LNCAP (cell line): Measurements from ENCODE around the gene DYNLT1.

Experiments
- CTCF ChIP-seq: fragments of 450-650 bp; IDR thresholded peaks from 2 replicates; pipeline ENCODE4 v1.5.1; 2017; ENCODE audit warnings: mild to moderate bottlenecking

The DYNLT1 gene

DNA sequence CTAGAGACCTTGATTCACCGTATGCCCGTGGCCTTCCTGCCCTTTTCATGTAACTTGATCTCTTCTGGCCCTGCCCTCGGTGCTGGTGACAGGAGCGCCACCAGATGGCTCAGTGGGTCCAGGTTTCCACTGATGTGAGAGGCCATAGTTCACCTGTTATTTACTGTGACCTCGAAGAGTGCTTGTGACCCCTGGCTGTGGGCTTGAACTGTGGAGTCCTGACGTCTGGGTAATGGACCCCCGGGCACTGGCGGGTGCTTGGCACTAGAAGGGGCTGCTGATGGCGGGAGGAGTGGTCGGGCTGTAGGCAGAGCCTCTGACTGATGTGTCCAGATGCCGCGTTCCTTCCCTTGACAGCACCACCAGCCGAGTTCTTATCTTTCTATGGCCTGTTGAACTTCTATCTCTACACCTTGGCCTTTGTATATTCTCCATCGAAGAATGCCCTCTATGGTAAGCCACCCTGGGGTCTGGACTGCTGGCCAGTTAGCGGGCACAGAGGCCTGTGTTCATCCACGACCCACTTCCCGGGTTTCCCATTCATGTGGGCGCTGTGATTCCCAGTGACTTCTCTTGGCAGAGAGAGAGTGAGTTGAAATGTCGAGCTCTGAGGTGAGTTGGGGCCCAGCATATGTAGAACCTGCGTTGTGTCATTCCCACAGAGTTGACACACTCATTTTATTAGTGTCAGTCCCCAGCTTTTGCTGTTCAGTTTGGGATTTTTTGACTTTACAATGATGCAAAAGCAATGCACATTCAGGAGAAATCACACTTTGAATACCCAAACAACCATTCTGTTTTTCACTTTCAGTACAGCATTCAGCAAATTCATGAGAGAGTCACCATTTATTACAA, 14.9 kb downstream of the DYNLT1 start:
- TF ChIP-seq CTCF: no peak

DNA sequence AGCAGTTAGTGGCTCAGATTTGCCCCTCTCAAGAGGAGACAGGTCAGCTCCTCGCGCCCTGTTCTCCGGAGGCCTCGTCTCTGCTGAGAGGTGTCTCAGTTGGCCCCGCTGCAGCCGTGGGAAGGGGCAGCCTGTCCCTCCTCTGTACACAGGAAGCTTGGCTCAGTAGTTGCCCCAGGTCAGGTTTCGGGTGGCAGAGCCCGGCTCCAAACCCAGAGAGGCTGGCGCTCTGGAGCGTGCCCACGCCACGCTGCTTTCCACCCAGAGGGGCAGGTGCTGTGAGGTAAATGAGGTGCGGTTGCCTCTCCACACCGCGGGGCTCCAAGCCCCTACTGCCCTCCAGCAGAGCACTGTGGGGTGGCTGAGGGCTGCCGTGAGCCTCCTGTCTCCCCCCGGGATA, 16.0 kb downstream of the DYNLT1 start:
- TF ChIP-seq CTCF: no peak

- TF ChIP-seq CTCF: no peak
These were observed 16.7 kb downstream of the DYNLT1 start for GRCh38 chr6:158627940-158628211.

DNA sequence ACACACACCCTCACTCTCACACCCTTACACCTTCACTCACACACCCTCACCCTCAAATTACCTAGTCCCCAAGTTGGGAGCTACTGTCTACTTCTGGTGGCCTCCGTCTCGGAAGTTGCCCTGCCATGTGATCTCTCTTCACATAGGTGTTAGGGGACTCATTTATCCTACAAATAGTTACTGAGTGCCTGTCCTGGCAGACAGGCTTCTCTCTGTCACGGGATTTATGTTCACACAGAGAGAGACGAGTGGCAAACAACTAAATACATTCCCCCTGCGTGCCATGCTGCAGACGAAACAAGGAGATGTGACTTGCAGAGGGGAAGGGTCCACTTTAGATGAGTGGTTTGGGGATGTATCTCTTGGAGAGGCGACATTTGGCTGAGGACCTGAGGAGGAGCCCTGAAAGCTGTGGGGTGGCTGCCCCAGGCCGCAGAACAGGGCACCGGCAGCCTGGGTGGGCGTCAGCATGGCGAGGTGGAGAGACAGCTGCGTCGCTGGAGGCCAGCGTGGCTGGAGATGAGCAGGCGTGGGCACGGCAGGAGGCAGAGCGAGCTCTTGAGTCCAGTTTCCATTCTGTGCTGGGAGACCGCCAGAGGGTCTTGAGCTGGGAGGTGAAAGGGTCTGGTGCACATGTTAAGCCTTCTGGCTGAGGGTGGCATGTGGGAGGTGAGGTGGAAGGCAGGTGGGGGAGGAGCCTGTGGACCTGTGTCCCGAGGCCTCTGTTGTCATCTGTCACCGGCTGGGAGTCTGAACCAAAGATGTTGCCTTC, 17.2 kb downstream of the DYNLT1 start:
- no peak for TF ChIP-seq CTCF

DNA sequence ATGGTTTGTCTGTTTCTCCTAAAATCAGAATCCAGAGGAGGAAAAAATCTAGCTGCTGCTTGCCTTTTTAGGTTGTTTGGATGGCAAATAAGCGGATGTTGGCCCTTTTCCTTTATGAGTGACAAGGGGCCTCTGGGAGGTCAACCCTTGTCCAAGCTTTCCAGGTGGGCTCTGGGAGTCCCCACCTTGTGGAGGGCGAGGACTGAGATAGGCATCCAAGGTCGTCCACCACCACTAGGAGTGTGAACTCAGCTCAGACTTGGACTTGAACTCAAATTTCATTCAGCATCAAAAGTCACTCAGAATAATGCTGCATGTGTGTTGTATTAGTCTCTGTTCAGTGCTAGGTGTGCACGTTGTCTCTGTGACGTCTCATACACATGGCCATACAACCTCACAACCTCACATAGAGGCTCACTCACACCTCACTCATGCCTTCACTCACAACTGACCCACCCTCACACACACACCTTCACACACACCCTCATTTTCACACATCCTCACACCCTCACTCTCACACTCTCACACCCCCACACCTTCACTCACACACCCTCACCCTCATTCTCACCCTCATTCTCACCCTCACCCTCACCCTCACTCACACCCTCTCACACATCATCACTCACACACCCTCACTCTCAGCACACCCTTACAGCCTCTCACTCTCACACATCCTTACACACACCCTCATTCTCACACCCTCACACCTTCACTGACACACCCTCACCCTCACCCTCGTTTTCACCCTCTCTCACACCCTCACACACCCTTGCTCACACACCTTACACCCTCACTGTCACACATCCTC, 18.0 kb downstream of the DYNLT1 start:
- TF ChIP-seq CTCF: no peak

- no peak for TF ChIP-seq CTCF
These were observed 18.6 kb downstream of the DYNLT1 start for GRCh38 chr6:158625881-158626305.
